WTC11 (cell line): ENCODE measurements around the gene TMEM181. TPM values are rescaled to one million over a fixed set of nuclear protein-coding genes. Genes with fewer than 3 reads are reported as not detected.
A peak's percentile ranks its signal among the peaks of the same experiment; 100 is the strongest.

Experiments used
- ATAC-seq: fragments of 200-7000 bp; cut with Tn5 transposase; 2 replicates; pipeline ENCODE4 v1.10.0; 2021; ENCODE audit warnings: mild to moderate bottlenecking, moderate library complexity
- CTCF ChIA-PET: fragments of 300-600 bp; sonication (Branson Sonifier 250); formaldehyde crosslinking; loops from one replicate; lab custom pipeline; 2021; ENCODE audit warnings: antibody characterized with exemption; lab: Charles Lee
- POLR2A ChIA-PET: fragments of 350-600 bp; sonication (Branson Sonifier 250); formaldehyde crosslinking; loops from one replicate; lab custom pipeline; 2021; ENCODE audit warnings: antibody characterized with exemption; lab: Charles Lee
- DNase-seq: peaks from one replicate; pipeline ENCODE4 v3.0.0; 2021; ENCODE audit warnings: low spot score
- H3K27ac Mint-ChIP-seq: 2 replicates; pipeline ENCODE4 v1.8.0; 2021; ENCODE audit warnings: mixed read lengths
- H3K27me3 Mint-ChIP-seq: 2 replicates; pipeline ENCODE4 v1.8.0; 2021; ENCODE audit warnings: low read depth, mild to moderate bottlenecking, moderate library complexity, mixed read lengths
- H3K36me3 Mint-ChIP-seq: 2 replicates; pipeline ENCODE4 v1.8.0; 2021; ENCODE audit warnings: mixed read lengths
- H3K4me1 Mint-ChIP-seq: 2 replicates; pipeline ENCODE4 v1.8.0; 2022; ENCODE audit warnings: mixed read lengths
- H3K4me3 Mint-ChIP-seq: 2 replicates; pipeline ENCODE4 v1.8.0; 2021; ENCODE audit warnings: mild to moderate bottlenecking, moderate library complexity, mixed read lengths
- H3K9me3 Mint-ChIP-seq: 2 replicates; pipeline ENCODE4 v1.8.0; 2021; ENCODE audit warnings: mixed read lengths
- FOXP1 ChIP-seq: sonication (generic); formaldehyde crosslinking; IDR thresholded peaks from 2 replicates; pipeline ENCODE4 v1.8.0; 2022; ENCODE audit warnings: missing genetic modification reagents, mild to moderate bottlenecking, moderate library complexity, borderline replicate concordance
- KAT7 ChIP-seq: sonication (generic); formaldehyde crosslinking; IDR thresholded peaks from 2 replicates; pipeline ENCODE4 v1.8.1; 2023; ENCODE audit warnings: missing genetic modification reagents, mild to moderate bottlenecking, borderline replicate concordance
- NFE2L1 ChIP-seq: sonication (generic); formaldehyde crosslinking; IDR thresholded peaks from 2 replicates; pipeline ENCODE4 v1.8.1; 2023; ENCODE audit warnings: missing genetic modification reagents
- PRRX2 ChIP-seq: fragments of 250-450 bp; sonication (Bioruptor Pico); IDR thresholded peaks from 2 replicates; pipeline ENCODE4 v1.8.0; 2021; ENCODE audit warnings: mild to moderate bottlenecking
- ZNF138 ChIP-seq: sonication (generic); formaldehyde crosslinking; conservative IDR thresholded peaks from 2 replicates; pipeline ENCODE4 v1.8.1; 2022; ENCODE audit warnings: mild to moderate bottlenecking, moderate library complexity, missing genetic modification reagents
- ZNF416 ChIP-seq: fragments of 250-450 bp; sonication (Bioruptor Pico); IDR thresholded peaks from 2 replicates; pipeline ENCODE4 v1.9.0; 2021; ENCODE audit warnings: mild to moderate bottlenecking, inconsistent platforms
- ZNF671 ChIP-seq: fragments of 250-450 bp; sonication (Bioruptor Pico); IDR thresholded peaks from 2 replicates; pipeline ENCODE4 v1.8.0; 2021; ENCODE audit warnings: mild to moderate bottlenecking
- total RNA-seq: library from RNA; stranded (reverse); gene quantifications from 3 replicates; pipeline ENCODE4 v1.2.3, GENCODE V29; 2021
- TF ChIP-seq, protein P1 (sequence below): sonication (generic); formaldehyde crosslinking; IDR thresholded peaks from 2 replicates; pipeline ENCODE4 v1.8.1; 2022; ENCODE audit warnings: low read depth, mild to moderate bottlenecking, moderate library complexity, missing genetic modification reagents, borderline replicate concordance
- TF ChIP-seq, protein P2 (sequence below): fragments of 200-600 bp; IDR thresholded peaks from 2 replicates; pipeline ENCODE4 v1.8.0; 2022; ENCODE audit warnings: antibody characterized with exemption
- TF ChIP-seq, protein P3 (sequence below): fragments of 250-450 bp; sonication (Bioruptor Pico); IDR thresholded peaks from 2 replicates; pipeline ENCODE4 v1.8.0; 2021; ENCODE audit warnings: mild to moderate bottlenecking
- TF ChIP-seq, protein P4 (sequence below): sonication (generic); formaldehyde crosslinking; IDR thresholded peaks from 2 replicates; pipeline ENCODE4 v1.8.1; 2023; ENCODE audit warnings: mild to moderate bottlenecking, missing genetic modification reagents, borderline replicate concordance
- TF ChIP-seq, protein P5 (sequence below): sonication (generic); formaldehyde crosslinking; IDR thresholded peaks from 2 replicates; pipeline ENCODE4 v1.8.1; 2022; ENCODE audit warnings: mild to moderate bottlenecking, moderate library complexity, missing genetic modification reagents
- TF ChIP-seq, protein P6 (sequence below): sonication (generic); formaldehyde crosslinking; IDR thresholded peaks from 2 replicates; pipeline ENCODE4 v1.8.0; 2022; ENCODE audit warnings: mild to moderate bottlenecking, missing genetic modification reagents
- TF ChIP-seq, protein P7 (sequence below): sonication (generic); formaldehyde crosslinking; IDR thresholded peaks from 2 replicates; pipeline ENCODE4 v1.8.1; 2023; ENCODE audit warnings: mild to moderate bottlenecking, missing genetic modification reagents
- TF ChIP-seq, protein P8 (sequence below): sonication (generic); formaldehyde crosslinking; IDR thresholded peaks from 2 replicates; pipeline ENCODE4 v1.8.1; 2022; ENCODE audit warnings: low read depth, missing genetic modification reagents, borderline replicate concordance

Gene TMEM181
- total RNA-seq, 1 experiment from 2014 or later = 18.8 TPM

DNA sequence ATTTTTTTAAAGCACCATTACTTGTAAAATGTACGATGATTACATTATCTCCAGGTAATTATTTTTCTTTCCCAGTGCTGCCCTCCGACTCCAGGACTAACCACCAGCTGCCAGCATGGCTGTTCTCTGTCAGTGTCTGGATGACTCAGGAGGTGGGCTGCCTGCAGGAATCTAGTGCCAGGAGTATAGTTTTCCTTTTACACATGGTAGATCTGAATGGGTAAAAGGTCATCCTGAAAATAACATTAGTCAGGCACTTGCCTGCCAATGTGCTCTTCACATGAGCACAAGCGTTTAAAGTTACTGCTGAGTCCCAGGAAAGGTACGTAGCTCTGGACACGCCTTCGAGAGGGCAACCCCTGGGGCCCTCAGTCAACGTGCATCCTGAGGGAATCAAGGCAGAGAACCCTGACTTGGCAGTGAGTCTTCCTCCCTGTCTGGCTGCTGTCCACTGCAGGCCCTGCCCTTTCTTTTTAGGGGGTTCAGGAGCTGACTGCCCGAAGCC, 82.3 kb downstream of the TMEM181 start:
- DNase-seq = no peak

DNA sequence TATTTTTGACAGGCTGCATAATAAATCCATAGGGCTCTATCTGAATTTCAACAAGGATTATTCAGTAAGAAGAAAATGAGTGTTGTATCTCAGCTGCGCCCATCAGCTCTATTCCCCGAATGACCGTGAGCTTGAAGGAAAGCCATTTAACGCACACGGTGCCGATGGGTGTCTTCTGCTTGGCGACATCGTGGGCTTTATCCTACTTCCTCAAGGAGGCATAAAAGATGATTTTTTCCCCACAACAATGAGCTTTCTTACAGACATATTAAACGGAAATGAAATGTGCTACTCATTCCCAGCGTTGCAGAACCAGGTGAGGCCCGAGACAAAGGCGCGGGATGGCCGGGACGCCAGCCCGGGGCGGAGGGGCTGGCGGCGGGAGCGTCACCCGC, 83.9 kb downstream of the TMEM181 start:
- Mint-ChIP-seq H3K4me1 (peaks cover 33% of the 10 kb centered on the region), H3K27me3 (peaks cover 15% of the 10 kb centered on the region), H3K4me3 (peak overlapping the region; percentile 97), H3K36me3 (peaks cover 4% of the 10 kb centered on the region), H3K27ac (peak overlapping the region; percentile 95), H3K9me3 (no peaks in the 10 kb centered on the region)
- ATAC-seq (no peak), DNase-seq (no peak)
- CTCF ChIA-PET = interaction anchor here (0.8 to 4.8 kb wide), 8 partner anchors 16 to 483 kb away, joined by 3 to 36 read pairs (median 6); no protein-coding TSS in a partner anchor
- POLR2A ChIA-PET = interaction anchor here (1.5 to 1.6 kb wide), 2 partner anchors 48 to 107 kb away, joined by 4 to 5 read pairs; no protein-coding TSS in a partner anchor
- TF ChIP-seq, protein P1, sequence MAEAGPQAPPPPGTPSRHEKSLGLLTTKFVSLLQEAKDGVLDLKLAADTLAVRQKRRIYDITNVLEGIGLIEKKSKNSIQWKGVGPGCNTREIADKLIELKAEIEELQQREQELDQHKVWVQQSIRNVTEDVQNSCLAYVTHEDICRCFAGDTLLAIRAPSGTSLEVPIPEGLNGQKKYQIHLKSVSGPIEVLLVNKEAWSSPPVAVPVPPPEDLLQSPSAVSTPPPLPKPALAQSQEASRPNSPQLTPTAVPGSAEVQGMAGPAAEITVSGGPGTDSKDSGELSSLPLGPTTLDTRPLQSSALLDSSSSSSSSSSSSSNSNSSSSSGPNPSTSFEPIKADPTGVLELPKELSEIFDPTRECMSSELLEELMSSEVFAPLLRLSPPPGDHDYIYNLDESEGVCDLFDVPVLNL (CRISPR knock-in tag) = no peak
- TF ChIP-seq, protein P2, sequence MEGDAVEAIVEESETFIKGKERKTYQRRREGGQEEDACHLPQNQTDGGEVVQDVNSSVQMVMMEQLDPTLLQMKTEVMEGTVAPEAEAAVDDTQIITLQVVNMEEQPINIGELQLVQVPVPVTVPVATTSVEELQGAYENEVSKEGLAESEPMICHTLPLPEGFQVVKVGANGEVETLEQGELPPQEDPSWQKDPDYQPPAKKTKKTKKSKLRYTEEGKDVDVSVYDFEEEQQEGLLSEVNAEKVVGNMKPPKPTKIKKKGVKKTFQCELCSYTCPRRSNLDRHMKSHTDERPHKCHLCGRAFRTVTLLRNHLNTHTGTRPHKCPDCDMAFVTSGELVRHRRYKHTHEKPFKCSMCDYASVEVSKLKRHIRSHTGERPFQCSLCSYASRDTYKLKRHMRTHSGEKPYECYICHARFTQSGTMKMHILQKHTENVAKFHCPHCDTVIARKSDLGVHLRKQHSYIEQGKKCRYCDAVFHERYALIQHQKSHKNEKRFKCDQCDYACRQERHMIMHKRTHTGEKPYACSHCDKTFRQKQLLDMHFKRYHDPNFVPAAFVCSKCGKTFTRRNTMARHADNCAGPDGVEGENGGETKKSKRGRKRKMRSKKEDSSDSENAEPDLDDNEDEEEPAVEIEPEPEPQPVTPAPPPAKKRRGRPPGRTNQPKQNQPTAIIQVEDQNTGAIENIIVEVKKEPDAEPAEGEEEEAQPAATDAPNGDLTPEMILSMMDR = no peak
- TF ChIP-seq ZNF671 (no peak), NFE2L1 (no peak), ZNF416 (CRISPR knock-in tag) (no peak), FOXP1 (CRISPR knock-in tag) (no peak), ZNF138 (CRISPR knock-in tag) (no peak), PRRX2 (no peak)
- TF ChIP-seq, protein P3, sequence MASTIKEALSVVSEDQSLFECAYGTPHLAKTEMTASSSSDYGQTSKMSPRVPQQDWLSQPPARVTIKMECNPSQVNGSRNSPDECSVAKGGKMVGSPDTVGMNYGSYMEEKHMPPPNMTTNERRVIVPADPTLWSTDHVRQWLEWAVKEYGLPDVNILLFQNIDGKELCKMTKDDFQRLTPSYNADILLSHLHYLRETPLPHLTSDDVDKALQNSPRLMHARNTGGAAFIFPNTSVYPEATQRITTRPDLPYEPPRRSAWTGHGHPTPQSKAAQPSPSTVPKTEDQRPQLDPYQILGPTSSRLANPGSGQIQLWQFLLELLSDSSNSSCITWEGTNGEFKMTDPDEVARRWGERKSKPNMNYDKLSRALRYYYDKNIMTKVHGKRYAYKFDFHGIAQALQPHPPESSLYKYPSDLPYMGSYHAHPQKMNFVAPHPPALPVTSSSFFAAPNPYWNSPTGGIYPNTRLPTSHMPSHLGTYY (CRISPR knock-in tag) = no peak
- TF ChIP-seq, protein P4, sequence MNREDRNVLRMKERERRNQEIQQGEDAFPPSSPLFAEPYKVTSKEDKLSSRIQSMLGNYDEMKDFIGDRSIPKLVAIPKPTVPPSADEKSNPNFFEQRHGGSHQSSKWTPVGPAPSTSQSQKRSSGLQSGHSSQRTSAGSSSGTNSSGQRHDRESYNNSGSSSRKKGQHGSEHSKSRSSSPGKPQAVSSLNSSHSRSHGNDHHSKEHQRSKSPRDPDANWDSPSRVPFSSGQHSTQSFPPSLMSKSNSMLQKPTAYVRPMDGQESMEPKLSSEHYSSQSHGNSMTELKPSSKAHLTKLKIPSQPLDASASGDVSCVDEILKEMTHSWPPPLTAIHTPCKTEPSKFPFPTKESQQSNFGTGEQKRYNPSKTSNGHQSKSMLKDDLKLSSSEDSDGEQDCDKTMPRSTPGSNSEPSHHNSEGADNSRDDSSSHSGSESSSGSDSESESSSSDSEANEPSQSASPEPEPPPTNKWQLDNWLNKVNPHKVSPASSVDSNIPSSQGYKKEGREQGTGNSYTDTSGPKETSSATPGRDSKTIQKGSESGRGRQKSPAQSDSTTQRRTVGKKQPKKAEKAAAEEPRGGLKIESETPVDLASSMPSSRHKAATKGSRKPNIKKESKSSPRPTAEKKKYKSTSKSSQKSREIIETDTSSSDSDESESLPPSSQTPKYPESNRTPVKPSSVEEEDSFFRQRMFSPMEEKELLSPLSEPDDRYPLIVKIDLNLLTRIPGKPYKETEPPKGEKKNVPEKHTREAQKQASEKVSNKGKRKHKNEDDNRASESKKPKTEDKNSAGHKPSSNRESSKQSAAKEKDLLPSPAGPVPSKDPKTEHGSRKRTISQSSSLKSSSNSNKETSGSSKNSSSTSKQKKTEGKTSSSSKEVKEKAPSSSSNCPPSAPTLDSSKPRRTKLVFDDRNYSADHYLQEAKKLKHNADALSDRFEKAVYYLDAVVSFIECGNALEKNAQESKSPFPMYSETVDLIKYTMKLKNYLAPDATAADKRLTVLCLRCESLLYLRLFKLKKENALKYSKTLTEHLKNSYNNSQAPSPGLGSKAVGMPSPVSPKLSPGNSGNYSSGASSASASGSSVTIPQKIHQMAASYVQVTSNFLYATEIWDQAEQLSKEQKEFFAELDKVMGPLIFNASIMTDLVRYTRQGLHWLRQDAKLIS = no peak
- TF ChIP-seq, protein P5, sequence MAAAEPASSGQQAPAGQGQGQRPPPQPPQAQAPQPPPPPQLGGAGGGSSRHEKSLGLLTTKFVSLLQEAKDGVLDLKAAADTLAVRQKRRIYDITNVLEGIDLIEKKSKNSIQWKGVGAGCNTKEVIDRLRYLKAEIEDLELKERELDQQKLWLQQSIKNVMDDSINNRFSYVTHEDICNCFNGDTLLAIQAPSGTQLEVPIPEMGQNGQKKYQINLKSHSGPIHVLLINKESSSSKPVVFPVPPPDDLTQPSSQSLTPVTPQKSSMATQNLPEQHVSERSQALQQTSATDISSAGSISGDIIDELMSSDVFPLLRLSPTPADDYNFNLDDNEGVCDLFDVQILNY = no peak
- TF ChIP-seq, protein P6, sequence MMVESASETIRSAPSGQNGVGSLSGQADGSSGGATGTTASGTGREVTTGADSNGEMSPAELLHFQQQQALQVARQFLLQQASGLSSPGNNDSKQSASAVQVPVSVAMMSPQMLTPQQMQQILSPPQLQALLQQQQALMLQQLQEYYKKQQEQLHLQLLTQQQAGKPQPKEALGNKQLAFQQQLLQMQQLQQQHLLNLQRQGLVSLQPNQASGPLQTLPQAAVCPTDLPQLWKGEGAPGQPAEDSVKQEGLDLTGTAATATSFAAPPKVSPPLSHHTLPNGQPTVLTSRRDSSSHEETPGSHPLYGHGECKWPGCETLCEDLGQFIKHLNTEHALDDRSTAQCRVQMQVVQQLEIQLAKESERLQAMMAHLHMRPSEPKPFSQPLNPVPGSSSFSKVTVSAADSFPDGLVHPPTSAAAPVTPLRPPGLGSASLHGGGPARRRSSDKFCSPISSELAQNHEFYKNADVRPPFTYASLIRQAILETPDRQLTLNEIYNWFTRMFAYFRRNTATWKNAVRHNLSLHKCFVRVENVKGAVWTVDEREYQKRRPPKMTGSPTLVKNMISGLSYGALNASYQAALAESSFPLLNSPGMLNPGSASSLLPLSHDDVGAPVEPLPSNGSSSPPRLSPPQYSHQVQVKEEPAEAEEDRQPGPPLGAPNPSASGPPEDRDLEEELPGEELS (CRISPR knock-in tag) = no peak

More for the DNA sequence above, 82.3 kb downstream of the TMEM181 start:
- H3K36me3 Mint-ChIP-seq = peaks cover 7% of the 10 kb centered on the region
- peaks cover 15% of the 10 kb centered on the region for H3K27me3 Mint-ChIP-seq
- H3K4me1 Mint-ChIP-seq = peaks cover 33% of the 10 kb centered on the region
- POLR2A ChIA-PET = no interaction called here
- no peak overlapping the region for H3K4me3 Mint-ChIP-seq
- ATAC-seq = no peak
- H3K27ac Mint-ChIP-seq = no peak overlapping the region
- H3K9me3 Mint-ChIP-seq = no peaks in the 10 kb centered on the region
- no peak for TF ChIP-seq KAT7 (CRISPR knock-in tag)
- TF ChIP-seq, protein P7, sequence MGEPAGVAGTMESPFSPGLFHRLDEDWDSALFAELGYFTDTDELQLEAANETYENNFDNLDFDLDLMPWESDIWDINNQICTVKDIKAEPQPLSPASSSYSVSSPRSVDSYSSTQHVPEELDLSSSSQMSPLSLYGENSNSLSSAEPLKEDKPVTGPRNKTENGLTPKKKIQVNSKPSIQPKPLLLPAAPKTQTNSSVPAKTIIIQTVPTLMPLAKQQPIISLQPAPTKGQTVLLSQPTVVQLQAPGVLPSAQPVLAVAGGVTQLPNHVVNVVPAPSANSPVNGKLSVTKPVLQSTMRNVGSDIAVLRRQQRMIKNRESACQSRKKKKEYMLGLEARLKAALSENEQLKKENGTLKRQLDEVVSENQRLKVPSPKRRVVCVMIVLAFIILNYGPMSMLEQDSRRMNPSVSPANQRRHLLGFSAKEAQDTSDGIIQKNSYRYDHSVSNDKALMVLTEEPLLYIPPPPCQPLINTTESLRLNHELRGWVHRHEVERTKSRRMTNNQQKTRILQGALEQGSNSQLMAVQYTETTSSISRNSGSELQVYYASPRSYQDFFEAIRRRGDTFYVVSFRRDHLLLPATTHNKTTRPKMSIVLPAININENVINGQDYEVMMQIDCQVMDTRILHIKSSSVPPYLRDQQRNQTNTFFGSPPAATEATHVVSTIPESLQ = no peak
- TF ChIP-seq, protein P3 (CRISPR knock-in tag) = no peak
- TF ChIP-seq, protein P8, sequence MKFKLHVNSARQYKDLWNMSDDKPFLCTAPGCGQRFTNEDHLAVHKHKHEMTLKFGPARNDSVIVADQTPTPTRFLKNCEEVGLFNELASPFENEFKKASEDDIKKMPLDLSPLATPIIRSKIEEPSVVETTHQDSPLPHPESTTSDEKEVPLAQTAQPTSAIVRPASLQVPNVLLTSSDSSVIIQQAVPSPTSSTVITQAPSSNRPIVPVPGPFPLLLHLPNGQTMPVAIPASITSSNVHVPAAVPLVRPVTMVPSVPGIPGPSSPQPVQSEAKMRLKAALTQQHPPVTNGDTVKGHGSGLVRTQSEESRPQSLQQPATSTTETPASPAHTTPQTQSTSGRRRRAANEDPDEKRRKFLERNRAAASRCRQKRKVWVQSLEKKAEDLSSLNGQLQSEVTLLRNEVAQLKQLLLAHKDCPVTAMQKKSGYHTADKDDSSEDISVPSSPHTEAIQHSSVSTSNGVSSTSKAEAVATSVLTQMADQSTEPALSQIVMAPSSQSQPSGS = no peak
- TF ChIP-seq, all 79 proteins: peak for 0
- CTCF ChIA-PET = no interaction called here
